ENCODE measurements around the gene TUBA4A. TPM values are rescaled to one million over a fixed set of nuclear protein-coding genes. Genes with fewer than 3 reads are reported as not detected.

Gene TUBA4A
- total RNA-seq, 2 experiments from 2014 or later, result 183 to 185 TPM

DNA sequence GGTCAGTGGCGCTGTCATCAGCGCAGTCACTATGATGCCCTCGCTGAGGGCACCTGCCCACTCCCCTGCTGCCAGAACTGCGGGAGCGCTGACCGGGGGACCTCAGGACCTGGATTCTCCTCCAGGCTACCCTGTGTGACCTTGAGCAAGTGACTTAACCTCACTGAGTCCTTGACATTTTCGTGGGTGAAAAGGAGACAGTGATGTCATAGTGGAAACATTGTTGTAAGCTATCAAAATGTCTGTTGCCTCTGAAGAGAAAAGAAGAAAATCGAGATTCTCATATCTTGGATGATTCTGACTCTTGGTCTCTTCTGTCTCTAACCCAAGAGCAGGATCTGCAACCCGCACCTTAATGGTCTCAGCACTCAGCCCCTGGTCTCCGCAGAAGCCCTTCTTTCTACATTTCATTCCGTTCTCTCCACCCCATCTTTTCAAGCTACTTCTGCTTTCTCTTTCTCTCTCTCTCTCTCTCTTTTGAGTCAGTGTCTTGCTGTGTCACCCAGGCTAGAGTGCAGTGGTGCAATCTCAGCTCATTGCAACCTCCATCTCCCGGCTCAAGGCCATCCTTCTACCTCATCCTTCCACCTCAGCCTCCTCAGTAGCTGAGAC lies 978 bp upstream of the TUBA4A start:
- Histone ChIP-seq H3K27ac (ENCODE audit: low read depth in 1 of 2, low read length in 2 of 2) (peak overlapping the region; percentile 61 to 87), H3K27me3 (ENCODE audit: control insufficient read depth in 1 of 2, insufficient read depth in 2 of 2, low read length in 2 of 2) (no peaks in the 10 kb centered on the region), H3K36me3 (ENCODE audit: insufficient read depth, low read length) (peaks cover 23% of the 10 kb centered on the region), H3K4me1 (ENCODE audit: insufficient read depth, low read length) (peaks cover 42% of the 10 kb centered on the region), H3K9me3 (ENCODE audit: control insufficient read depth in 1 of 2, insufficient read depth in 1 of 2, low read length in 2 of 2) (no peaks in the 10 kb centered on the region), H3K4me3 (ENCODE audit: low read length) (peak overlapping the region; percentile 88)
- no peaks in the 10 kb centered on the region for H3K27me3 Mint-ChIP-seq
- CTCF ChIA-PET, result interaction anchor here (1.0 to 8.4 kb wide), 9 partner anchors 20 to 134 kb away, joined by 3 to 97 read pairs (median 5); partner anchors contain the start of genes ANKZF1, ATG9A, DNAJB2 and DNPEP
- H3K9me3 Mint-ChIP-seq, result no peaks in the 10 kb centered on the region
- intact Hi-C loops (cut with DNase I, micrococcal nuclease), result loop anchor here (1.0 to 10.0 kb wide), 3 partner anchors 25 to 690 kb away; partner anchors contain the start of genes ABCB6 (in 2 of the 2), ANKZF1 (in 1 of the 2), ATG9A (in 1 of the 2) and CNOT9 (in 1 of the 2)
- peak overlapping the region; percentile 88 for H3K4me3 Mint-ChIP-seq
- peaks cover 42% of the 10 kb centered on the region for H3K4me1 Mint-ChIP-seq (ENCODE audit: low read depth)
- H3K36me3 Mint-ChIP-seq (ENCODE audit: low read depth), result peaks cover 46% of the 10 kb centered on the region
- H3K27ac Mint-ChIP-seq, result peak overlapping the region; percentile 96
- TF ChIP-seq, protein P1, sequence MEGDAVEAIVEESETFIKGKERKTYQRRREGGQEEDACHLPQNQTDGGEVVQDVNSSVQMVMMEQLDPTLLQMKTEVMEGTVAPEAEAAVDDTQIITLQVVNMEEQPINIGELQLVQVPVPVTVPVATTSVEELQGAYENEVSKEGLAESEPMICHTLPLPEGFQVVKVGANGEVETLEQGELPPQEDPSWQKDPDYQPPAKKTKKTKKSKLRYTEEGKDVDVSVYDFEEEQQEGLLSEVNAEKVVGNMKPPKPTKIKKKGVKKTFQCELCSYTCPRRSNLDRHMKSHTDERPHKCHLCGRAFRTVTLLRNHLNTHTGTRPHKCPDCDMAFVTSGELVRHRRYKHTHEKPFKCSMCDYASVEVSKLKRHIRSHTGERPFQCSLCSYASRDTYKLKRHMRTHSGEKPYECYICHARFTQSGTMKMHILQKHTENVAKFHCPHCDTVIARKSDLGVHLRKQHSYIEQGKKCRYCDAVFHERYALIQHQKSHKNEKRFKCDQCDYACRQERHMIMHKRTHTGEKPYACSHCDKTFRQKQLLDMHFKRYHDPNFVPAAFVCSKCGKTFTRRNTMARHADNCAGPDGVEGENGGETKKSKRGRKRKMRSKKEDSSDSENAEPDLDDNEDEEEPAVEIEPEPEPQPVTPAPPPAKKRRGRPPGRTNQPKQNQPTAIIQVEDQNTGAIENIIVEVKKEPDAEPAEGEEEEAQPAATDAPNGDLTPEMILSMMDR (IDR thresholded peaks at IDR 0.05), result no peak
- ATAC-seq (ENCODE audit: poor library complexity) (peak; percentile 44), DNase-seq (peak in 10 of 14 experiments; percentile 9 to 78 (median 35))
- POLR2A ChIA-PET, result interaction anchor here (0.6 to 10.1 kb wide), 18 partner anchors 9 to 968 kb away, joined by 3 to 202 read pairs (median 14); partner anchors contain the start of genes ABCB6, ANKZF1, ATG9A and CNPPD1

DNA sequence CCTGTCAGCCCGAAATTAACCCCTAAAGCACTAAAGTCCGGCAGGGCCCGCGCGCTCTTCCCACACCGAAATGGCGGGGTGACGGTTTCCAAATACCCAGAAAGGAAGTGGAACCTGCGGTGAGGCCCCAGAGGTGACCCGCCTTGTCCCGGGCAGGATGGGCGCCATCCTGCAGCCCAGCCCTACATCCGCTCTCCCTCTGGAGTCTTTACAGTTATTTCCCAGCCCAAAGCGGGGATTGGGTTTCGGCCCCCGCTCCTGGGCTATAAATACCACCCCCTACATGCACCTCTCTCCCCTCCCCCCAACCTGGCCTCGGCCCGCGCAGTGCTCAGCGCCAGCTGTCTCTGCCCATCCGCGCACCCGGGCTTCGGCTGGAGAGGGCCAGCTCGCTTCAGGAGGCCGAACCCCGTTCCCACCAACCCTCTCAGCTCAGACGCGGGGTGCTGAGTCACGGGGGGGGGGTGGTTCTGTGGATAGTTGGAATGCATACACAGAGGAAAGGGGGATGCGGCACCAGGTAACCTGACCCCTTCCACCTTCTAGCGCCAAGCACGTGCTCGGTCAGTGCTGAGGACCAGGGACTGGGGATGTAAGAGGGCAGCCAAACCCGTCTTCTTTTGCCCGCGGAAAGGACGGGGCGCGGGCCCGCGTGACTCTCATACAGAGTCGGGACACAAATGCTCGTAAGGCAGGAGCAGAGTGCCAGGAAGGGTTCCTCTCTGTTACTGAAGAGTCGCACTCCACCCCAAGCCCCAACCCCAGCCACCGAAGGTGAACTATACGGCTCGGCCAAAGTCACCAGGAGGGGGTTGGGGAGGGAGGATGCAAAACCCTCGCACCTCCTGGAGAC lies 592 bp downstream of the TUBA4A start, which contains the start of gene TUBA4B:
TUBA4B (plus strand) TSS at position 344 of the 853 bp plus-strand sequence; CDS start at position 509, 165 bp downstream.
- intact Hi-C loops (cut with DNase I, micrococcal nuclease), result loop anchor here (1.0 to 10.0 kb wide), 6 partner anchors 8 to 688 kb away; partner anchors contain the start of genes ABCB6 (in 2 of the 2), CNOT9 (in 1 of the 2), DNAJB2 (in 1 of the 2) and GLB1L (in 1 of the 2)
- ChIA-PET CTCF (interaction anchor here (0.6 to 8.4 kb wide), 9 partner anchors 23 to 248 kb away, joined by 3 to 97 read pairs (median 4); partner anchors contain the start of genes ANKZF1, ATG9A, DNAJB2 and NHEJ1), POLR2A (interaction anchor here (0.8 to 10.1 kb wide), 17 partner anchors 8 to 857 kb away, joined by 3 to 202 read pairs (median 9); partner anchors contain the start of genes ABCB6, ANKZF1, ATG9A and CNPPD1)
- H3K4me3 ChIP-seq (ENCODE audit: low read length), result peak within 1 kb of the TSS; percentile 88
- peaks cover 39% of the 10 kb centered on the region for H3K36me3 ChIP-seq (ENCODE audit: insufficient read depth, low read length)
- DNase-seq (peak in 10 of 14 experiments; percentile 17 to 81 (median 44)), ATAC-seq (ENCODE audit: poor library complexity) (peak; percentile 22)
- peak within 1 kb of the TSS; percentile 73 to 87 for H3K27ac ChIP-seq (ENCODE audit: low read depth in 1 of 2, low read length in 2 of 2)
- peaks cover 57% of the 10 kb centered on the region for H3K4me1 Mint-ChIP-seq (ENCODE audit: low read depth)
- peak within 1 kb of the TSS; percentile 96 for H3K27ac Mint-ChIP-seq
- H3K9me3 ChIP-seq (ENCODE audit: control insufficient read depth in 1 of 2, insufficient read depth in 1 of 2, low read length in 2 of 2), result no peaks in the 10 kb centered on the region
- no peaks in the 10 kb centered on the region for H3K27me3 Mint-ChIP-seq
- peak within 1 kb of the TSS; percentile 88 for H3K4me3 Mint-ChIP-seq
- peaks cover 57% of the 10 kb centered on the region for H3K4me1 ChIP-seq (ENCODE audit: insufficient read depth, low read length)
- TF ChIP-seq, protein P1 (IDR thresholded peaks at IDR 0.05), result no peak
- H3K27me3 ChIP-seq (ENCODE audit: control insufficient read depth in 1 of 2, insufficient read depth in 2 of 2, low read length in 2 of 2), result no peaks in the 10 kb centered on the region
- H3K9me3 Mint-ChIP-seq, result no peaks in the 10 kb centered on the region
- peaks cover 60% of the 10 kb centered on the region for H3K36me3 Mint-ChIP-seq (ENCODE audit: low read depth)

DNA sequence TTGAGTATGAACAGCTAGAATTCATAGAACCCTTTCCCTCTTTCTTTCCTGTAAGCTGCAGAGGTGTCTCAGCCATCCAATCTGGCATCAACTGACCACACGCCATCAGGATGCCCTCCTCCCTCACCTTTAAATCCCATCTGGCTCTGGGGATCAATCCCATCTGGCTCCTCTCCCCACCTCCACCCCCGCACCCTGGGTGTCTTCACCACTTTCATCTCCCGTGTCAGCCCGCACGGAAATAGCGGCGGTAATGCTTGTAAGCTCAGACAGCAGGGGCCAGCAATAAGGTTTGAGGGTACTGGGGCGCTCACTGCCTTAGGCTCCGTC lies 1.2 kb downstream of the TUBA4A start:
- H3K27ac ChIP-seq (ENCODE audit: low read depth in 1 of 2, low read length in 2 of 2), result peak overlapping the region; percentile 71 to 87
- peak overlapping the region; percentile 88 for H3K4me3 ChIP-seq (ENCODE audit: low read length)
- peaks cover 63% of the 10 kb centered on the region for H3K4me1 ChIP-seq (ENCODE audit: insufficient read depth, low read length)
- TF ChIP-seq, protein P1 (IDR thresholded peaks at IDR 0.05), result no peak
- Mint-ChIP-seq H3K27ac (peak overlapping the region; percentile 96), H3K27me3 (no peaks in the 10 kb centered on the region), H3K4me3 (peak overlapping the region; percentile 88), H3K4me1 (ENCODE audit: low read depth) (peaks cover 63% of the 10 kb centered on the region), H3K9me3 (no peaks in the 10 kb centered on the region), H3K36me3 (ENCODE audit: low read depth) (peaks cover 66% of the 10 kb centered on the region)
- ATAC-seq (ENCODE audit: poor library complexity) (no peak), DNase-seq (peak in 6 of 14 experiments; percentile 14 to 57 (median 24))
- intact Hi-C loops (cut with DNase I, micrococcal nuclease), result loop anchor here (2.0 to 10.0 kb wide), 3 partner anchors 35 to 688 kb away; partner anchors contain the start of genes ABCB6 (in 2 of the 2), CNOT9 (in 1 of the 2) and USP37 (in 1 of the 2)
- ChIA-PET CTCF (interaction anchor here (0.6 to 8.4 kb wide), 8 partner anchors 22 to 247 kb away, joined by 3 to 97 read pairs (median 6); partner anchors contain the start of genes ANKZF1, ATG9A, DNAJB2 and NHEJ1), POLR2A (interaction anchor here (1.3 to 10.1 kb wide), 11 partner anchors 7 to 136 kb away, joined by 5 to 202 read pairs (median 47); partner anchors contain the start of genes ABCB6, ANKZF1, ATG9A and CNPPD1)
- H3K9me3 ChIP-seq (ENCODE audit: control insufficient read depth in 1 of 2, insufficient read depth in 1 of 2, low read length in 2 of 2), result no peaks in the 10 kb centered on the region
- peaks cover 44% of the 10 kb centered on the region for H3K36me3 ChIP-seq (ENCODE audit: insufficient read depth, low read length)
- no peaks in the 10 kb centered on the region for H3K27me3 ChIP-seq (ENCODE audit: control insufficient read depth in 1 of 2, insufficient read depth in 2 of 2, low read length in 2 of 2)
